Measurements from ENCODE around the gene ZBTB8OS.
"Not testable (repeated sequence)": the region's sequence is repeated elsewhere in the genome, so short reads cannot be mapped to it uniquely, and the experiment has no call there.

The ZBTB8OS gene

GRCh38 chr1:32680642-32681041 lies 30.3 kb upstream of the ZBTB8OS start:
- Histone ChIP-seq H3K36me3 (ENCODE audit: control insufficient read depth, insufficient read depth, low read length, severe bottlenecking) (peaks cover 75% of the 10 kb centered on the region), H3K4me3 (ENCODE audit: low read length) (no peak overlapping the region), H3K9ac (ENCODE audit: low read length) (no peak overlapping the region), H3K9me3 (ENCODE audit: control insufficient read depth, low read length) (no peaks in the 10 kb centered on the region), H3K27me3 (replicated peaks; ENCODE audit: control insufficient read depth, insufficient read depth, low read length) (no peaks in the 10 kb centered on the region), H3K4me1 (ENCODE audit: control insufficient read depth, insufficient read depth, low read length) (peaks cover 56% of the 10 kb centered on the region)
- DNase-seq (ENCODE audit: low read depth): no peak

DNA sequence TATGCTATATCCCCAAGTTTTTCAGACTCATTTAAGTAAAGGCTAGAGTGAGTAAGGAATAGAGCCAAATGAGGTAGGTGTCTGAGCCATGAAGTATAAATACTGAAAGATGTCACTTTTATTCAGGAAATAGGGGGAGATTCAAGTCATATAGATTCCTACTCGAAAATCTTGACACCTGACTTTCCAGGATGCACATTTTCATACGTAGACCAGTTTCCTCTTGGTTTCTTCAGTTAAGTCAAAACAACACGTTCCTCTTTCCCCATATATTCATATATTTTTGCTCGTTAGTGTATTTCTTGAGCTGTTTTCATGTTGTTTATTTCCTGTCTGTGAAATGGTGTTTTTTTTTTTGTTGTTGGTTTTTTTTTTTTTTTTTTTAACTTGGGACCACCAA lies 29.6 kb upstream of the ZBTB8OS start:
- peaks cover 50% of the 10 kb centered on the region for H3K4me1 ChIP-seq (ENCODE audit: control insufficient read depth, insufficient read depth, low read length)
- H3K27me3 ChIP-seq (replicated peaks; ENCODE audit: control insufficient read depth, insufficient read depth, low read length); H3K9ac ChIP-seq (ENCODE audit: low read length); H3K4me3 ChIP-seq (ENCODE audit: low read length); DNase-seq (ENCODE audit: low read depth); H3K9me3 ChIP-seq (ENCODE audit: control insufficient read depth, low read length): not testable (repeated sequence)
- peaks cover 69% of the 10 kb centered on the region for H3K36me3 ChIP-seq (ENCODE audit: control insufficient read depth, insufficient read depth, low read length, severe bottlenecking)

GRCh38 chr1:32676945-32677344 lies 26.6 kb upstream of the ZBTB8OS start:
- peaks cover 82% of the 10 kb centered on the region for H3K36me3 ChIP-seq (ENCODE audit: control insufficient read depth, insufficient read depth, low read length, severe bottlenecking)
- no peaks in the 10 kb centered on the region for H3K9me3 ChIP-seq (ENCODE audit: control insufficient read depth, low read length)
- H3K4me3 ChIP-seq (ENCODE audit: low read length): no peak overlapping the region
- DNase-seq (ENCODE audit: low read depth): no peak
- H3K27me3 ChIP-seq (replicated peaks; ENCODE audit: control insufficient read depth, insufficient read depth, low read length): no peaks in the 10 kb centered on the region
- H3K9ac ChIP-seq (ENCODE audit: low read length): no peak overlapping the region
- H3K4me1 ChIP-seq (ENCODE audit: control insufficient read depth, insufficient read depth, low read length): peaks cover 30% of the 10 kb centered on the region

- H3K4me3 ChIP-seq (ENCODE audit: low read length); H3K9ac ChIP-seq (ENCODE audit: low read length); H3K27me3 ChIP-seq (replicated peaks; ENCODE audit: control insufficient read depth, insufficient read depth, low read length); H3K9me3 ChIP-seq (ENCODE audit: control insufficient read depth, low read length); DNase-seq (ENCODE audit: low read depth); H3K4me1 ChIP-seq (ENCODE audit: control insufficient read depth, insufficient read depth, low read length): not testable (repeated sequence)
- H3K36me3 ChIP-seq (ENCODE audit: control insufficient read depth, insufficient read depth, low read length, severe bottlenecking): peaks cover 89% of the 10 kb centered on the region
Observed at GRCh38 chr1:32668716-32669115, 18.4 kb upstream of the ZBTB8OS start.

DNA sequence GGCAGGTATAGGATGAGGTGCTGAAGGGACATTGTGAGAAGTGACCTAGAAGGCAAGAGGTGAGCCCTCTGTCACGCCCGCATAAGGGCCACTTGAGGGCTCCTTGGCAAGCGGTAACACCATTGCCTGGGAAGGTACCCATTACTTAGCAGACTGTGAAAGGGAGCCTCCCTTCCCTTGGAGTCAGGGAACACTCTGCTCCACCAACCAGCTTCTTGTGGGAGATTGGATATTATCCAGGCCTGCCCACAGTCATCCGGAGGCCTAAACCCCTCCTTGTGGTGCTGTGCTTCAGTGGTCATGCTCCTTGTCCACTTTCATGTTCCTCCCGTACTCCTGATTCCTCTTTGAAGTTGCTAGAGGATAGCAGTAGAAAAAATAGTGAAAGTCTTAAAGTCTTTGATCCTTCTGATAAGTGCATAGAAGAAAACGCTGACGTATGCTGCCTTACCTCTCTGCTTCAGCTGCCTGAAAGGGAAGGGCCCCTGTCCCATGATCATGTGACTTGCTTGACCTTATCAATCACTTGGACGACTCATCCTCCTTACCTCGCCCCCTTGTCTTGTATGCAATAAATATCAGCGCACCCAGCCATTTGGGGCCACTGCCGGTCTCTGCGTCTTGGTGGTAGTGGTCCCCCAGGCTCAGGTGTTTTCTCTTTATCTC lies 16.7 kb upstream of the ZBTB8OS start:
- no peaks in the 10 kb centered on the region for H3K4me1 ChIP-seq (ENCODE audit: control insufficient read depth, insufficient read depth, low read length)
- H3K36me3 ChIP-seq (ENCODE audit: control insufficient read depth, insufficient read depth, low read length, severe bottlenecking): peaks cover 86% of the 10 kb centered on the region
- no peaks in the 10 kb centered on the region for H3K27me3 ChIP-seq (replicated peaks; ENCODE audit: control insufficient read depth, insufficient read depth, low read length)
- no peaks in the 10 kb centered on the region for H3K9me3 ChIP-seq (ENCODE audit: control insufficient read depth, low read length)
- DNase-seq (ENCODE audit: low read depth): no peak
- no peak overlapping the region for H3K4me3 ChIP-seq (ENCODE audit: low read length)
- no peak overlapping the region for H3K9ac ChIP-seq (ENCODE audit: low read length)

DNA sequence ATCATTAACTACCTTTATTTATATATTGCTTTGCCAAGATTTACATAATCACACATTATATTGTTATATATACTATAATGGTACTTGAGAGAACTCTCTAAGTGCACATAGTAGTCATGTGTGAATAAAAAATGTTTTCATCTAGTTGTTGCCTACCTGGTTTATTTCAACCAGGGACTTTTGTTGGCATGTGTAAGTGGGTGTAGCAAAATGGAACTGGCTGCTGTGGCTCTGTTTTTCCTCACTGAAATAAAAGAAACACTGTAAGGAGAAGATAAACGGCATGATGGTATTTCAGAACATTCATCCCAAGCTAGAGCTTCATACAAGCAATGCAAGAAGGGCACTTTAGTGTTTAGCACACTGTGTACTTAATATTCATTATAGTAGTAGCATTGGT lies 15.6 kb upstream of the ZBTB8OS start:
- Histone ChIP-seq H3K9ac (ENCODE audit: low read length) (no peak overlapping the region), H3K9me3 (ENCODE audit: control insufficient read depth, low read length) (no peaks in the 10 kb centered on the region), H3K36me3 (ENCODE audit: control insufficient read depth, insufficient read depth, low read length, severe bottlenecking) (peaks cover 82% of the 10 kb centered on the region), H3K4me3 (ENCODE audit: low read length) (no peak overlapping the region), H3K27me3 (replicated peaks; ENCODE audit: control insufficient read depth, insufficient read depth, low read length) (no peaks in the 10 kb centered on the region), H3K4me1 (ENCODE audit: control insufficient read depth, insufficient read depth, low read length) (no peaks in the 10 kb centered on the region)
- no peak for DNase-seq (ENCODE audit: low read depth)

DNA sequence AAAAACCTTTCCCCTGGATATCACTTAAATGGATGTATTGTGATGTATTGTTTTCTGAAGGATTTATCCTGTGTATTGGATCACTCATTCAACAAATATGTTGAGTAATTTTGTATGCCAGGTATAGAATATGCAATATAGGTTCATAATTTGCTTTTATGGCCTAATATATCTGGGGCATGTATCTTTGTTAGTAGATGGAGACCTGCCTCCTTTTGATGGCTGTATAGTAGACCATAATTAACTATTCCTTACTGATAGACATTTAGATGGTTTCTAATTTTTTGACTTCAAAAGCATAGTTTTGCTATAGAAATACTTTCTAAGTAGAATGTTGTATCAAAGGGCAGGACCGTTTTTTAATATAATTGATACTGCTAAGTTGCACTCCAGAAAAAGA lies 9.2 kb upstream of the ZBTB8OS start:
- Histone ChIP-seq H3K9me3 (ENCODE audit: control insufficient read depth, low read length) (no peaks in the 10 kb centered on the region), H3K9ac (ENCODE audit: low read length) (no peak overlapping the region), H3K4me1 (ENCODE audit: control insufficient read depth, insufficient read depth, low read length) (peaks cover 3% of the 10 kb centered on the region), H3K27me3 (replicated peaks; ENCODE audit: control insufficient read depth, insufficient read depth, low read length) (no peaks in the 10 kb centered on the region), H3K36me3 (ENCODE audit: control insufficient read depth, insufficient read depth, low read length, severe bottlenecking) (peaks cover 83% of the 10 kb centered on the region), H3K4me3 (ENCODE audit: low read length) (no peak overlapping the region)
- DNase-seq (ENCODE audit: low read depth): no peak

DNA sequence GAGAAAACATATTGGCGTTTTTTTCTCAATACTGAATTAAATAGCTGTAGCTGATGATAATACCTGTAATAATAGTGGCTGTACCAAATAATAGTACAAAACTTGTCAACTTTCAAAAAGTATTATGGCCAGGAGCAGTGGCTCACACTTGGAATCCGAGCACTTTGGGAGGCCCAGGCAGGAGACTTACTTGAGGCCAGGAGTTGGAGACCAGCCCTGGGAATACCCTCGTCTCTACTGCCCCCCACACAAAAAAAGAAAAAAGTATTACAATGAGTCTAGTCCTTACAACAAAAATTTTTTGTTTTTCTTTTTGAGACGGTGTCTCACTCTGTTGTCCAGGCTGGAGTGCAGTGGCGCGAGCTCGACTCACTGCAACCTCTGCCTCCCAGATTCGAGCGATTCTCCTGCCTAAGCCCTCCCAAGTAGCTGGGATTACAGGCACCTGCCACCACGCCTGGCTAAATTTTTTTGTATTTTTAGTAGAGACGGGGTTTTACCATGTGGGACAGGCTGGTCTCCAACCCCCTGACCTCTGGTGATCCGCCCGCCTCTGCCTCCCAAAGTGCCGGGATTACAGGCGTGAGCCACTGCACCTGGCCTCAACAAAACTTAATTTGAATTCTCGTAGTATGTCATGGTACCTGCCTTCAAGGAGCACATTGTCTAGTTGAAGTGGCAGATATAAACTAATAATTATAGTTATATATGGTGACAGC lies 2.1 kb upstream of the ZBTB8OS start:
- H3K27me3 ChIP-seq (replicated peaks; ENCODE audit: control insufficient read depth, insufficient read depth, low read length): no peaks in the 10 kb centered on the region
- H3K36me3 ChIP-seq (ENCODE audit: control insufficient read depth, insufficient read depth, low read length, severe bottlenecking): peaks cover 47% of the 10 kb centered on the region
- no peaks in the 10 kb centered on the region for H3K9me3 ChIP-seq (ENCODE audit: control insufficient read depth, low read length)
- peak overlapping the region; percentile 92 for H3K9ac ChIP-seq (ENCODE audit: low read length)
- DNase-seq (ENCODE audit: low read depth): no peak
- H3K4me1 ChIP-seq (ENCODE audit: control insufficient read depth, insufficient read depth, low read length): peaks cover 24% of the 10 kb centered on the region
- H3K4me3 ChIP-seq (ENCODE audit: low read length): peak overlapping the region; percentile 87

DNA sequence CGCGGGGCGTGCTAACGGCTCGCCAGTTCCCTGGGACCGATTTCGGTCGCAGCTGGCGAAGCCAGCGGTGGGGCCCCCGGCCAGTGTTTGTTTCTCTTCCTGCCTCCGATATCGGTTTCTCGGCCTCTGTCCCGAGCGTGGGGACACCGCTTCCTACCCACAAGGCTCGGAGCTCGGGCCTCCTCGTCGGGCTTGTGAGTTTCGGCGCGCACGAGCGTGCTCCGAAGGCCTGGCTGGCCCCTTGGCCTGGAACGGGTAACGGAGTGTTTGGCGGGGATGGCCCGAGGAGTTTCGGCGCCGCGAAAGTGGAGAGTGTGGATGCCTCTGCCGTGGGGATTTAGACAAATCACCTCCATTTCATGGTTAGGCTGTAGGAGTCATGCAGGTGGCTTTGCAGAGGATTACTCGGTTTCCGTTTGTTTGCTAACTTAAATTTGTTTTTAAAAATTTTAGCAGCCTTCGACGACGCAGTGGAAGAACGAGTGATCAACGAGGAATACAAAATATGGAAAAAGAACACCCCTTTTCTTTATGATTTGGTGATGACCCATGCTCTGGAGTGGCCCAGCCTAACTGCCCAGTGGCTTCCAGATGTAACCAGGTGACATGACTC lies 1.2 kb upstream of the ZBTB8OS start:
- DNase-seq (ENCODE audit: low read depth): no peak
- Histone ChIP-seq H3K27me3 (replicated peaks; ENCODE audit: control insufficient read depth, insufficient read depth, low read length) (no peaks in the 10 kb centered on the region), H3K36me3 (ENCODE audit: control insufficient read depth, insufficient read depth, low read length, severe bottlenecking) (peaks cover 39% of the 10 kb centered on the region), H3K4me3 (ENCODE audit: low read length) (peak overlapping the region; percentile 87), H3K4me1 (ENCODE audit: control insufficient read depth, insufficient read depth, low read length) (peaks cover 24% of the 10 kb centered on the region), H3K9me3 (ENCODE audit: control insufficient read depth, low read length) (no peaks in the 10 kb centered on the region), H3K9ac (ENCODE audit: low read length) (peak overlapping the region; percentile 92)

DNA sequence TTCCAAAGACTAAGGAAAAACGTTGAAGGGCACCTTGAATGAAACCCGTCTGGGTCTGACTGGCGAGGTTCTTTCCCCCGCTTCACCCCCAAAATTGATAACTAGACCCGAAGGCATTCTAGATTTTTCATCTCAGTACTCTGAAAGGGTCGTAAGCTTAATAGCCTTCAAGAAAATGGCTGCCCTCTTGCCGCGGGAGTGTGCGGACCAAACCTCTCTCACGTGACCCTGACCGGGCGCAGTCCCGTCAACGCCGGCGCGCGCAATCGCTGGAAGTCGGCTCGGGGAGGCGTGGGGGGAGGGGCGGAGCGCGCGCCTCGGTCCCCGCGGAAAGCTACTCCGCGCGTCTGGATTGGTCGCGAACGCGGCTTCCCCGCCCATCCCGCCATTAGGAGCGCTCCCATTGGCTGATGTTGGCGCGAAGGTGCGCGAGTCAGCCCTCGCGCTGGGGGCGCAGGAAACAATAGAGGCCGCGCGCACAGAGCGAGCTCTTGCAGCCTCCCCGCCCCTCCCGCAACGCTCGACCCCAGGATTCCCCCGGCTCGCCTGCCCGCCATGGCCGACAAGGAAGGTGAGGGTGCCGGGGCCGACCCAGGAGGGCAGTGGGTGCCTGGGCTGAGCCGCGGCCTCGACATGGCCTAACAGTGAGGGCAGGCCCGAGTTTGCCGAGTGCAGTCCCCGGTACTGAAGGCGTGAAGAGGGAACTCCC lies 556 bp upstream of the ZBTB8OS start, which contains the start of gene RBBP4:
TSS of gene RBBP4 (plus strand) at position 457 of the 709 bp plus-strand sequence. CDS start at position 556, 99 bp downstream.
- Histone ChIP-seq H3K4me3 (ENCODE audit: low read length) (peak within 1 kb of the TSS; percentile 87), H3K4me1 (ENCODE audit: control insufficient read depth, insufficient read depth, low read length) (peaks cover 24% of the 10 kb centered on the region), H3K36me3 (ENCODE audit: control insufficient read depth, insufficient read depth, low read length, severe bottlenecking) (peaks cover 33% of the 10 kb centered on the region), H3K9ac (ENCODE audit: low read length) (peak within 1 kb of the TSS; percentile 92), H3K27me3 (replicated peaks; ENCODE audit: control insufficient read depth, insufficient read depth, low read length) (no peaks in the 10 kb centered on the region), H3K9me3 (ENCODE audit: control insufficient read depth, low read length) (no peaks in the 10 kb centered on the region)
- DNase-seq (ENCODE audit: low read depth): peak; percentile 99

Measured in adipocyte (in vitro differentiated cells).